Measurements from ENCODE around the gene IL36RN.

IL36RN gene

DNA sequence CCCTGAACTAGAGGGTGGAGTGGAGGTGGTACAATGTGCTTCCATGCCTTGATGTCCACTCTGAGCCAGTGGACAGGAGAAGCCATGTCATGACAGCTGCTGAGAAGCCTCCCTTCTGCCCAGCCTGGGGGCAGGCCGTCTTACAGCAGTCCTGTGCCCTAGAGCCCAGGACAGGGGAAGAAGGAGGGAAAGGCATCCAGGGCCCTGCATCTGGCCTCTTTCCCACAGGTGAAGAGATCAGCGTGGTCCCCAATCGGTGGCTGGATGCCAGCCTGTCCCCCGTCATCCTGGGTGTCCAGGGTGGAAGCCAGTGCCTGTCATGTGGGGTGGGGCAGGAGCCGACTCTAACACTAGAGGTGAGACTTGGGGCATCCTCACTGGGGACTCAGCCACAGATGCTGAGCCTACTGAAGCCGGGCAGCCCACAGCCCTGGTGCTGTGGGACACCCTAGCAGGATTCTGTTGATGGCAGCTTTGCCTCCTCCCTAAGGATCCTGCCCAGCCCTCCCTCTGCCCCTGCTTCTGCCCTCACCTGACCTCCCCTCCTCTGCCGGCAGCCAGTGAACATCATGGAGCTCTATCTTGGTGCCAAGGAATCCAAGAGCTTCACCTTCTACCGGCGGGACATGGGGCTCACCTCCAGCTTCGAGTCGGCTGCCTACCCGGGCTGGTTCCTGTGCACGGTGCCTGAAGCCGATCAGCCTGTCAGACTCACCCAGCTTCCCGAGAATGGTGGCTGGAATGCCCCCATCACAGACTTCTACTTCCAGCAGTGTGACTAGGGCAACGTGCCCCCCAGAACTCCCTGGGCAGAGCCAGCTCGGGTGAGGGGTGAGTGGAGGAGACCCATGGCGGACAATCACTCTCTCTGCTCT, 3.1 kb downstream of the IL36RN start:
- H3K4me3 ChIP-seq (ENCODE audit: low read depth, low read length) = no peak overlapping the region
- TF ChIP-seq, protein P1, sequence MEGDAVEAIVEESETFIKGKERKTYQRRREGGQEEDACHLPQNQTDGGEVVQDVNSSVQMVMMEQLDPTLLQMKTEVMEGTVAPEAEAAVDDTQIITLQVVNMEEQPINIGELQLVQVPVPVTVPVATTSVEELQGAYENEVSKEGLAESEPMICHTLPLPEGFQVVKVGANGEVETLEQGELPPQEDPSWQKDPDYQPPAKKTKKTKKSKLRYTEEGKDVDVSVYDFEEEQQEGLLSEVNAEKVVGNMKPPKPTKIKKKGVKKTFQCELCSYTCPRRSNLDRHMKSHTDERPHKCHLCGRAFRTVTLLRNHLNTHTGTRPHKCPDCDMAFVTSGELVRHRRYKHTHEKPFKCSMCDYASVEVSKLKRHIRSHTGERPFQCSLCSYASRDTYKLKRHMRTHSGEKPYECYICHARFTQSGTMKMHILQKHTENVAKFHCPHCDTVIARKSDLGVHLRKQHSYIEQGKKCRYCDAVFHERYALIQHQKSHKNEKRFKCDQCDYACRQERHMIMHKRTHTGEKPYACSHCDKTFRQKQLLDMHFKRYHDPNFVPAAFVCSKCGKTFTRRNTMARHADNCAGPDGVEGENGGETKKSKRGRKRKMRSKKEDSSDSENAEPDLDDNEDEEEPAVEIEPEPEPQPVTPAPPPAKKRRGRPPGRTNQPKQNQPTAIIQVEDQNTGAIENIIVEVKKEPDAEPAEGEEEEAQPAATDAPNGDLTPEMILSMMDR (IDR thresholded peaks at IDR 0.05; ENCODE audit: borderline replicate concordance, insufficient read depth, low read depth, low read length) = no peak

DNA sequence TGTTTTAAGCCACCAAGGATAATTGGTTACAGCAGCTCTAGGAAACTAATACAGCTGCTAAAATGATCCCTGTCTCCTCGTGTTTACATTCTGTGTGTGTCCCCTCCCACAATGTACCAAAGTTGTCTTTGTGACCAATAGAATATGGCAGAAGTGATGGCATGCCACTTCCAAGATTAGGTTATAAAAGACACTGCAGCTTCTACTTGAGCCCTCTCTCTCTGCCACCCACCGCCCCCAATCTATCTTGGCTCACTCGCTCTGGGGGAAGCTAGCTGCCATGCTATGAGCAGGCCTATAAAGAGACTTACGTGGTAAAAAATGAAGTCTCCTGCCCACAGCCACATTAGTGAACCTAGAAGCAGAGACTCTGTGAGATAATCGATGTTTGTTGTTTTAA, 5.3 kb downstream of the IL36RN start:
- H3K4me3 ChIP-seq (ENCODE audit: low read depth, low read length) = no peak overlapping the region
- TF ChIP-seq, protein P1 (IDR thresholded peaks at IDR 0.05; ENCODE audit: borderline replicate concordance, insufficient read depth, low read depth, low read length) = no peak

DNA sequence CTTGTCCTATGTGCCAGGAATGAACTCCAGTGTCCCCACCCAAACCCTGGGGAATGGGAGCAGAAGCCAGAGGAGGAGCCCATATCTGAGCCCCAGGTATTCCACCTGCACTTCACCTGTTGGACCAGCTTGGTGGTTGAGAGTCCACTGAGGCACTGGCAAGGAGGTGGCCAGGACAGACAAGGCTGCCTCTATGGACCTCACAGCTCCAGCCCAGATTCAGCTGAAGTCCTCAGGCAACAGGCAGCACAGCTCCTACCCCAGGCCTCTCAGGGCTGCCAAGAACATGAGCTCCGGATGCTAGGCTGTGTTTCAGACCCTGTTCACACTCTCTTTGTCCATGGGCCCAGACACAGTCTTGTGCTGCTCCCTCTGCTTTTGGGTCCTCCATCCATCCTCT, 5.9 kb downstream of the IL36RN start:
- TF ChIP-seq, protein P1 (IDR thresholded peaks at IDR 0.05; ENCODE audit: borderline replicate concordance, insufficient read depth, low read depth, low read length) = no peak
- H3K4me3 ChIP-seq (ENCODE audit: low read depth, low read length) = no peak overlapping the region

DNA sequence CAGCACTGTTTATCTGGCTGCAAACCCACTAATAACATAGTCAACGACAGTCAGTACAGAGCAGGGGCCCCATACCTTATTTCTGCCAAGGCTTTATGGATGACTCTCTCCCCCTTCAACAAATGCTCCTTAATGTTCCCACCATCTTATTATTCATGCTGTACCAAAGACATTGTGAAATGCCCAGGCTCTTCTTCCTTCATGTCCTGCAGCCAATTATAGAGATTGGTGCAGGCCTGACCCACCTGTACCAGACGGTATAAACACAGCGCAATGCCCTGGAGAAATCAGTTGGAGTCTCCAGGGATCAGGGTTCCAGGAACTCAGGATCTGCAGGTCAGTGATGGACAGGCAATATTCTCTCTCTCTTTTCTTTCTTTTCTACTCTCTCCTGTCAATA, 8.7 kb downstream of the IL36RN start, which contains the start of gene IL1F10:
TSS of gene IL1F10 (plus strand) at position 290 of the 400 bp plus-strand sequence. CDS start 4,769 bp downstream, outside the sequence.
- TF ChIP-seq, protein P1 (IDR thresholded peaks at IDR 0.05; ENCODE audit: borderline replicate concordance, insufficient read depth, low read depth, low read length) = no peak
- H3K4me3 ChIP-seq (ENCODE audit: low read depth, low read length) = no peak within 1 kb of the TSS

DNA sequence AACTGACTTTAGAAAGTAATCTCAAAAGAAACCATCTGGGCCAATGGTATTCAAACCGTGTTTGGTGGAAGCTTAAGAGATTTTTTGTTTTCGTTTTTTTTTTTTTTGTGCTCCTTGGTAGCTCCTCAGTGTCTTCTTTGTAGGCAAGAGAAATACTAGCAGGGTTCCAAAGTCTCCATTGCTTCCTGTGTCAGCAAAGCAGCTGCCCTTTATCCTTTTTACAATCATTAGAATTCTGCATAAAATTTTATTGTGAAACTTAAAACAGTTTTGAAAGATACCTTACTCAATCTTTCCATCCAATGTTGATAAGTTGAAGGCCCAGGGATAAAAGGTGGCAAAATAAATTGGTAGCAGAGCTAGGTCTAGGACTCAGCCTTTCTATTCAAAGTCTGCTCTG, 9.3 kb downstream of the IL36RN start:
- TF ChIP-seq, protein P1 (IDR thresholded peaks at IDR 0.05; ENCODE audit: borderline replicate concordance, insufficient read depth, low read depth, low read length) = no peak
- H3K4me3 ChIP-seq (ENCODE audit: low read depth, low read length) = no peak overlapping the region

DNA sequence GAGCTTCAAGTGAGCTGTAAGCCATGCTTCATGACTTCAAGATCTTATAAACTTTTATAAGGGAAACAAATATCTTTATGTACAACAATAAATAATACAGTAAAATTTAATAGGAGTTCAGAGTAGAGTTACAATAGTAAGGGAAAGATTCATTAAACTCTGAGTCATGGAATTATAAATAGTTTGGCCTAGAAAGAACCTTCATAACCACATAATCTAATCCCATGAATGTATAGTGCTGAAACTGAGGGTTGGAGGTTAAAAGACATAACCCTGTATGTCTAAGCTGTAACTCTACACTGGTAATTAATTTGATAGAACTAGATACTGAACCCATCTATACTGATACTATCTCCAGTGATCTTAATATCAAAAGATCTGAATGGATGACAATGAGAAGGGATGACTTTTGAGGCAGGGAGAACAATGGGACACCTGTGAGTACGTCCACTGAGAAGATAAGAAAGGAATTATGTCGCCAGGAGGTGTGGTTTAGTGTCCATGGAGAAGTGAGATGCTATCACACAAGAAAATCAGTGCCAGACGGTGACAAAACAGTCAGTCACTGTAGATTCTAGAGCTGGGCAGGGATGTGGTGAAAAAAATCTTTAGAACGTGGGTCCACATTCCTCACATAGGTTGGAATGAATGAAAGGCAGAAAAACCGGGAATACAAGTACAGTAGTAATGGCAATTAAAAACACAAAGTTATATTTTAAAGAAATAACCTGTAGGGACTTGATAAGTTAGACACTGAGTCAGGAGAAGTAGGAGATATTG, 9.9 kb downstream of the IL36RN start:
- TF ChIP-seq, protein P1 (IDR thresholded peaks at IDR 0.05; ENCODE audit: borderline replicate concordance, insufficient read depth, low read depth, low read length) = no peak
- H3K4me3 ChIP-seq (ENCODE audit: low read depth, low read length) = no peak overlapping the region
